ENCODE data around the gene PPL. TPM values are rescaled to one million over a fixed set of nuclear protein-coding genes. Genes with fewer than 3 reads are reported as not detected.

Gene PPL
- total RNA-seq, 2 experiments from 2014 or later: not detected

GRCh38 chr16:4923853-4924252 lies 13.1 kb downstream of the PPL start:
- no peak for DNase-seq
- no peak overlapping the region for H3K4me3 Mint-ChIP-seq
- no peaks in the 10 kb centered on the region for H3K27me3 Mint-ChIP-seq
- H3K4me1 Mint-ChIP-seq: no peaks in the 10 kb centered on the region
- CTCF ChIA-PET: no interaction called here
- H3K9me3 Mint-ChIP-seq: peaks cover 12% of the 10 kb centered on the region
- H3K36me3 Mint-ChIP-seq (ENCODE audit: low read depth): peaks cover 2% of the 10 kb centered on the region
- H3K27ac Mint-ChIP-seq: no peak overlapping the region
- POLR2A ChIA-PET: no interaction called here

- CTCF ChIA-PET: no interaction called here
- no peak overlapping the region for H3K4me3 Mint-ChIP-seq
- H3K9me3 Mint-ChIP-seq: peaks cover 12% of the 10 kb centered on the region
- H3K36me3 Mint-ChIP-seq (ENCODE audit: low read depth): peaks cover 2% of the 10 kb centered on the region
- H3K4me1 Mint-ChIP-seq: no peaks in the 10 kb centered on the region
- no peaks in the 10 kb centered on the region for H3K27me3 Mint-ChIP-seq
- no peak overlapping the region for H3K27ac Mint-ChIP-seq
- no peak for DNase-seq
- POLR2A ChIA-PET: no interaction called here
Measured at GRCh38 chr16:4922721-4923342, 14.1 kb downstream of the PPL start.

GRCh38 chr16:4920826-4921225 lies 16.1 kb downstream of the PPL start:
- H3K9me3 Mint-ChIP-seq: peaks cover 3% of the 10 kb centered on the region
- H3K27ac Mint-ChIP-seq: no peak overlapping the region
- no peak overlapping the region for H3K4me3 Mint-ChIP-seq
- H3K27me3 Mint-ChIP-seq: no peaks in the 10 kb centered on the region
- H3K4me1 Mint-ChIP-seq: no peaks in the 10 kb centered on the region
- POLR2A ChIA-PET: no interaction called here
- no peak for DNase-seq
- CTCF ChIA-PET: no interaction called here
- H3K36me3 Mint-ChIP-seq (ENCODE audit: low read depth): no peaks in the 10 kb centered on the region

GRCh38 chr16:4918781-4919251 lies 18.1 kb downstream of the PPL start:
- no peak overlapping the region for H3K27ac Mint-ChIP-seq
- no peaks in the 10 kb centered on the region for H3K36me3 Mint-ChIP-seq (ENCODE audit: low read depth)

GRCh38 chr16:4917117-4917516 lies 19.8 kb downstream of the PPL start:
- Mint-ChIP-seq H3K4me3 (no peak overlapping the region), H3K36me3 (ENCODE audit: low read depth) (no peaks in the 10 kb centered on the region), H3K27me3 (no peaks in the 10 kb centered on the region), H3K9me3 (no peaks in the 10 kb centered on the region), H3K27ac (no peak overlapping the region), H3K4me1 (no peaks in the 10 kb centered on the region)
- no peak for DNase-seq
- ChIA-PET POLR2A (interaction anchor here (0.6 kb wide), 1 partner anchor 60 kb away, joined by 5 read pairs; no protein-coding TSS in a partner anchor), CTCF (no interaction called here)

More at GRCh38 chr16:4918781-4919251, 18.1 kb downstream of the PPL start:
- H3K9me3 Mint-ChIP-seq: no peaks in the 10 kb centered on the region
- POLR2A ChIA-PET: no interaction called here
- no peaks in the 10 kb centered on the region for H3K27me3 Mint-ChIP-seq
- CTCF ChIA-PET: interaction anchor here (0.6 kb wide), 1 partner anchor 411 kb away, joined by 3 read pairs; no protein-coding TSS in a partner anchor
- no peak overlapping the region for H3K4me3 Mint-ChIP-seq
- no peaks in the 10 kb centered on the region for H3K4me1 Mint-ChIP-seq
- DNase-seq: no peak

- H3K36me3 Mint-ChIP-seq (ENCODE audit: low read depth): no peaks in the 10 kb centered on the region
- H3K9me3 Mint-ChIP-seq: no peaks in the 10 kb centered on the region
- POLR2A ChIA-PET: no interaction called here
- CTCF ChIA-PET: no interaction called here
- no peaks in the 10 kb centered on the region for H3K4me1 Mint-ChIP-seq
- no peak overlapping the region for H3K27ac Mint-ChIP-seq
- H3K4me3 Mint-ChIP-seq: no peak overlapping the region
- no peak for DNase-seq
- no peaks in the 10 kb centered on the region for H3K27me3 Mint-ChIP-seq
Measured at GRCh38 chr16:4915226-4915761, 21.7 kb downstream of the PPL start.

- DNase-seq: no peak
- H3K4me1 Mint-ChIP-seq: no peaks in the 10 kb centered on the region
- no peaks in the 10 kb centered on the region for H3K36me3 Mint-ChIP-seq (ENCODE audit: low read depth)
- H3K9me3 Mint-ChIP-seq: no peaks in the 10 kb centered on the region
- ChIA-PET CTCF (no interaction called here), POLR2A (no interaction called here)
- no peaks in the 10 kb centered on the region for H3K27me3 Mint-ChIP-seq
- H3K27ac Mint-ChIP-seq: no peak overlapping the region
- H3K4me3 Mint-ChIP-seq: no peak overlapping the region
Measured at GRCh38 chr16:4914528-4915225, 22.3 kb downstream of the PPL start.

- Mint-ChIP-seq H3K27ac (no peak overlapping the region), H3K36me3 (ENCODE audit: low read depth) (no peaks in the 10 kb centered on the region), H3K27me3 (no peaks in the 10 kb centered on the region), H3K4me1 (no peaks in the 10 kb centered on the region), H3K4me3 (no peak overlapping the region), H3K9me3 (no peaks in the 10 kb centered on the region)
- POLR2A ChIA-PET: interaction anchor here (0.6 kb wide), 1 partner anchor 64 kb away, joined by 12 read pairs; no protein-coding TSS in a partner anchor
- no peak for DNase-seq
- CTCF ChIA-PET: no interaction called here
Measured at GRCh38 chr16:4913774-4914525, 23.0 kb downstream of the PPL start.

- H3K36me3 Mint-ChIP-seq (ENCODE audit: low read depth): no peaks in the 10 kb centered on the region
- H3K4me1 Mint-ChIP-seq: no peaks in the 10 kb centered on the region
- ChIA-PET CTCF (no interaction called here), POLR2A (no interaction called here)
- no peak for DNase-seq
- H3K27ac Mint-ChIP-seq: no peak overlapping the region
- H3K4me3 Mint-ChIP-seq: no peak overlapping the region
- H3K9me3 Mint-ChIP-seq: no peaks in the 10 kb centered on the region
- H3K27me3 Mint-ChIP-seq: no peaks in the 10 kb centered on the region
Measured at GRCh38 chr16:4913130-4913773, 23.7 kb downstream of the PPL start.

GRCh38 chr16:4911970-4912386 lies 25.0 kb downstream of the PPL start:
- no peaks in the 10 kb centered on the region for H3K36me3 Mint-ChIP-seq (ENCODE audit: low read depth)
- H3K4me3 Mint-ChIP-seq: no peak overlapping the region
- POLR2A ChIA-PET: no interaction called here
- no peaks in the 10 kb centered on the region for H3K4me1 Mint-ChIP-seq
- DNase-seq: no peak
- no peak overlapping the region for H3K27ac Mint-ChIP-seq
- H3K9me3 Mint-ChIP-seq: no peaks in the 10 kb centered on the region
- CTCF ChIA-PET: no interaction called here
- H3K27me3 Mint-ChIP-seq: peaks cover 2% of the 10 kb centered on the region

- Mint-ChIP-seq H3K36me3 (ENCODE audit: low read depth) (no peaks in the 10 kb centered on the region), H3K27me3 (peaks cover 5% of the 10 kb centered on the region), H3K27ac (no peak overlapping the region), H3K9me3 (no peaks in the 10 kb centered on the region), H3K4me3 (no peak overlapping the region), H3K4me1 (no peaks in the 10 kb centered on the region)
- CTCF ChIA-PET: no interaction called here
- POLR2A ChIA-PET: no interaction called here
- DNase-seq: no peak
Measured at GRCh38 chr16:4910828-4911227, 26.1 kb downstream of the PPL start.

GRCh38 chr16:4909825-4910224 lies 27.1 kb downstream of the PPL start:
- Mint-ChIP-seq H3K9me3 (no peaks in the 10 kb centered on the region), H3K36me3 (ENCODE audit: low read depth) (no peaks in the 10 kb centered on the region), H3K4me1 (no peaks in the 10 kb centered on the region), H3K4me3 (no peak overlapping the region), H3K27me3 (peaks cover 5% of the 10 kb centered on the region), H3K27ac (no peak overlapping the region)
- no peak for DNase-seq
- CTCF ChIA-PET: interaction anchor here (1.4 kb wide), 1 partner anchor 20 kb away, joined by 3 read pairs; no protein-coding TSS in a partner anchor
- POLR2A ChIA-PET: no interaction called here
